CD4-positive, alpha-beta T cell treated with Interleukin-1 beta for 1 hour (primary cell): Measurements from ENCODE around the gene IFT122.
A peak's percentile ranks its signal among the peaks of the same experiment; 100 is the strongest.

ENCODE experiments used
- DNase-seq, 2 donors: peaks; one replicate each; pipeline ENCODE4 v3.0.0-alpha.2; 2020 to 2022

IFT122 gene

DNA sequence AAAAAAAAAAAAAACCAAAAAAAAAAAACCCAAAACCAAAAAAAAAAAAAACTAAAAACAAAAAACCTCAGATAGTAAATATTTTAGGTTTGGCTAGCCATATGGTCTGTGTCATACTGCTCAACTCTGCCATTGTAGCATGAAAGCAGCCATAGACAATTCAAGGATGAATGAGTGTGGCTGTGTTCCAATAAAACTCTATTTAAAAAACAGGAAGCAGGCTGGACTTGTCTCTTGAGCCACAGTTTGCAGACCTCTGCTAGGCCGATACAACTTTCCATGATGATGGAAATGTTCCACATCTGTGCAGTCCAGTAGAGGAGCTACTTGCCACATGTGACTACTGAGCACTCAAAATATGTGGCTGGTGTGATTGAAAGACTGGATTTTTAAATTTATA is 22.7 kb upstream of the IFT122 start:
- no peak for DNase-seq

GRCh38 chr3:129418041-129418973 is 21.7 kb upstream of the IFT122 start:
- DNase-seq = no peak

GRCh38 chr3:129419476-129419875 is 20.5 kb upstream of the IFT122 start:
- no peak for DNase-seq

DNA sequence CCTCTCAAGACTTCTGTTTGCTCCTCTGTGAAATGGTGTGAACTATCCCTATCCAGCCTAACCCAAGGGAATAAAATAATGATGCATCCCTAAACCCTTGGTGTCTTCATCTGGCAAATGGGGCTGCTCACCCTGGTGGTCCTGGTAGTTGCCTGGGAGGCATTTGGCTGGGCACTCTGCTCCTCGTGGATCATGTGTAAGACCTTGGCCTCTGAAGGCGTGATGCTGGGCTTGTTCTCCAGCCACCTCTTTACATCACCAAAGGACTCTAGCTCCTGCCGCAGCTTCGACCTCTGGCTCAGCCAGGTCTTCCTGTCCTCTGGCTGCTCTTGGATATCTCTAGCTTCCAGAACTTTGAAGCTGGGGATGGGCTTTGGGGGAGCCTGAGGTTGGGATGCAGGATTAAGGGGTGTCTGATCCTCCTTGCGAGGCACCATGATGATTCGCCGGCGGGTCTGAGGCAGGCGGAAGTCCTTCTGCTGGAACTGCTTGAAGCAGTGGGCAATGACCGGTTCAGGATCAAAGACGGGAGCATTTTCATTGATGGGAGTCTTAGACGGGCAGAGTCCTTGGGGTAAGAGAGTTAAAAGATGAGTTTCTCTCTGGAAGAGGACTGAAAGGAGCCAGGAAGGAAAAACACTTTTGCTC is 18.7 kb upstream of the IFT122 start:
- no peak for DNase-seq

GRCh38 chr3:129421988-129422745 is 17.9 kb upstream of the IFT122 start:
- DNase-seq = no peak

DNA sequence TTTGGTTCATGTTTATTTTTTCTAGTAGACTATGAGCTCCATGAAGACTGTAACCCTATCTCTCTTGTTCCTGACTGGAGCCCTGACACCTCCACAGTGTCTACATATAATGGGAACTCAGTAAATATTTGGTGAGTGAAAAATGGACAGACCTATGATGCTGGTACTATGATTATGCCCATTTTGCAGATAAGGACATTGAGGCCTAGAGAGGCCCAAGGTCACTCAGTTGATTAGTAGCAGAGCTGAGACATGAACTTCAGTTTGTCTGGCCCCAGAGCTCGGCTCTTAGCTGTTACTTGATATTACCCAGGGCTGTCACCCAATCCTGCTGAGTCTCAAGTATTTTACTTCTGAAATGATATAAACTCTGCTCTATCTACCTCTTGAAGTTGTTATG is 17.1 kb upstream of the IFT122 start:
- DNase-seq = no peak

- DNase-seq = peak in 1 of 2 donors; percentile 42
These were observed 15.7 kb upstream of the IFT122 start for GRCh38 chr3:129424185-129424841.

DNA sequence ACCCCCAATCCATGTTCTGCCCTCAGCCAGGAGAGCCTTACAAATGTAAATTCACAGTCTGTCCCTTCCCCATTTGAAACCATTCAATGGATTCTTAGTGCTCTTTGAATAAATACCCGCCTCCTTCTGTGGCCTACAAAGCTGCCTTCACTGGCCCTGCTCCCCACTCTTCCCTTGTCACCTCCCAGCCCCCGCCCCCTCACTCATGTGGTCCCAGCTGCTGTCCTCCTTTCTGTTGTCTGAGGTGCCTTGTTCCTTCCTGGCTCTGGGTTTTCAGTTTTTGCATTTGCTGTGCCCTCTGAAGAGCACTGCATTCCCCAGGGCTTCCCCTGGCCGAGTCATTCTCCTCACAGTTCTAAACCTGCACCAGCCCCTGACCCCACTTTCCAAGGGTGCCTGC is 14.8 kb upstream of the IFT122 start:
- no peak for DNase-seq

DNA sequence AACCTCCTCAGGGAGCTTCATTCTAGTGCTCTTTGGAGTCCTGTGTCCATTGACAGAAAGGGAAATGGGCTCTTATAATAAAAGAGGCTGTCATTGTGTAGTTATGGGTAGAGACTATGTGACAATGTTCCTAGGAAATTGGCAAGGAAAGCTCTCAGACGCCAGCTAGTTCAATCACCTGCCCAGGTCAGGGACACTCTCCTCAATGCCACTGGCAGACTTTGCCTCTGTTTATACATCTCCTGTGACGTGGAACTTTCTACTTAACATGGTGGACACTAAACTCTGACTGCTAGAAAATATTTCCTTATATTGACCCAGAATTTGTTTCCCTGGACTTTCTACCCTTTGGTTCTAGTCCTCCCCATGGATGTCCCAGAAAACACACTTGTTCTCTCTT is 14.4 kb upstream of the IFT122 start:
- no peak for DNase-seq

DNA sequence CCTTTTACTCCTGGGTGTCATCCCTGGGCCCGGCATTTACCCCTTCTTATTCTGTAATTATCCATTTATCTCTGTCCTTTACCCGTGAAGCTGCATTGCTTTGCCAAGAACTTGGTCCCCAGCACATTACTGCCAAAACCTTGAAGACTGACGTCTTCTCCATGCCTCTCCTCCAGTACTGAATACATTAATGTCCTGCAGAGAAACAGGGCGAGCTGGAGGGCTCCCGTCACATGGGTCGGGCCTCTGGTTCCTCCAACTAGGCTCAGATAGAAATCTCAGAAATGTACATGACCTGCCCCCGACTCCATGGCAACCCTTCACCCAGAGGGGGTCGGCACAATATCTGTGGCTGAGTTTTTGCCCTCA is 12.0 kb upstream of the IFT122 start:
- DNase-seq = no peak

DNA sequence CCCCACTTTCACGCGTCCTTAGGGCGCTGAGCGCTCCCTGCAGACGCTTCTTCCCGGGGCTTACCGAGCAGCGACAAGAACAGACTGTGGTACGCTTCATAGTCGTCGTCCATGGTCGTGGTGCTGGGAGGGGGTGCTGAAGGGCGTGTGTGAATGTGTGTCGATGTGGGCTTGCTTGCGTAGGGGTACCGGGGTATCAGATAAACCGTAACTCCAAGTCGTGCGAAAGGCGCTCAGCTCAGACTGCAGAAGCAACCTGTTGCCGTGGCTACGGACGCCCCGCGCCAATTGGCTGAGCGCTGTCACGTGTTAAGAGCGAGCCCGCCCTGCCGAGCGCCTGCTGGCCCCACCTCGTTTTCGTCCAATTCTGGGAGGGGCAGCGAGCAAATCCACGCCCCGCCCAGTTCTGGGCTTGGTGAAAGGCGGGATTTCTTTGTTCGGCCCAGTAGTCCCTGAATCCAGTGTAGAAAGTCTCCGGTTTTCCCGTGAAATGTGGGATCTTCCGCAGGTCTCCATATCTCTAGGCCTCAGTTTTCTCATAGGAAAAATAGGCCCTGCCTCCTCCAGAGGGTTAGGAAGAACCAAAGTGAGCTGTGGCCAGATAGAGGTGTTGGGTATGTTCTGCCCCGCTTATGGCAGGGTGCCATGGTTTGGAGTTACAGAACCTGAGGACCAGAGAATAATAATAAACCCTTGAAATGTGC is 11.5 kb upstream of the IFT122 start, which contains the start of gene EFCAB12:
EFCAB12 (minus strand) TSS at position 261 of the 704 bp plus-strand sequence; CDS start at position 113, 148 bp downstream.
- peak; percentile 90 to 91 for DNase-seq

DNA sequence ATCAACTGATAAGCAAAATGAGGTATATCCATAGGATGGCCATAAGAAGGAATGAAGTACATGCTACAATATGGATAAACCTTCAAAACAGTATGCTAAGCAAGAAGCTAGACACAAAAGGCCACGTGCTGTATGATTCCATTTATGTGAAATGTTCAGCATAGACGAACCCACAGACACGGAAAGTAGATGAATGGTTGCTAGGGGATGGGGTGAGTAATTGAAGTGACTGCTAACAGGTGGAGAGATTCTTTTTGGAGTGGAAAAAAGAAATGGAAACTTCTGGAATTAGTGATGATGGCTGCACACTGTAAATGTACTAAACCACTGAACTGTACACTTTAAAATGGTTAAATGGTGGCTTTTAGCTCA is 11.0 kb upstream of the IFT122 start:
- DNase-seq = no peak

GRCh38 chr3:129429602-129430001 is 10.4 kb upstream of the IFT122 start:
- no peak for DNase-seq

GRCh38 chr3:129432036-129432435 is 8.0 kb upstream of the IFT122 start:
- no peak for DNase-seq

GRCh38 chr3:129432671-129433070 is 7.4 kb upstream of the IFT122 start:
- no peak for DNase-seq

DNA sequence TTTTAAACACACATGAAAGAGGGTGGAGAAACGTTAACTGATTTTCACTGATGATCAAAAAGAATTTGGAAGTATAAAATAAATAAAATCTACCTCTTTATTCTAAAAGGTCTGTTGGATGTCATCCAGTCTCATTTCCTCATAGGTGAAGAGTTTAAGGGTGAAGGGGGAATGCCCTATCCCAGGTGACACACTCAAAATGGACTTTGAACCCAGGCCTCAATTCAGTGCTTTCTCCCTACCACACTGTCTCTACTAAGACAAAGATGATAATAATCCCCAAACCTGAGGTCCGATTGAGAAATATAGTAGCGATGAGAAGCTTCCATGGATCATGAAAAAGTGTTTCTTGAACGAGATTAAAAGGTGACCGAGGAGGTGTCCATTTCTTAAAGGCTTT is 6.5 kb upstream of the IFT122 start:
- DNase-seq = no peak

DNA sequence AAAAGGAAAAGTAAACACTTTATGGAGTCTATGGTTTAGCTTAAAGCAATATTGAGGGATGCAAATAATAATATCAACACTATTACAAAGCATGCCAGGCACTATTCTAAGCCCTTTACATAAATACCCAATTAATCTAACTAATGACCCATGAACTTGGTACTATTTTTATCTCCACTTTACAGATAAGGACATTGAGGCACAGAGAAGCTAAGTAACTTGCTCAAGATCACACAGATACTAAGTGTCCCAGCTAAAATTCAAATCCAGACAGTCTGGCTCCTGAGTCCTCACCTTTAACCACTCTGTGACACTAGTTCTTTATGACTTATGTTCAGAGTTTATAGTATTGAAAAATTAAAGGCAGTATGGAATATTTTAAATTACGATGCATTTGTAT is 5.9 kb upstream of the IFT122 start:
- DNase-seq = no peak

DNA sequence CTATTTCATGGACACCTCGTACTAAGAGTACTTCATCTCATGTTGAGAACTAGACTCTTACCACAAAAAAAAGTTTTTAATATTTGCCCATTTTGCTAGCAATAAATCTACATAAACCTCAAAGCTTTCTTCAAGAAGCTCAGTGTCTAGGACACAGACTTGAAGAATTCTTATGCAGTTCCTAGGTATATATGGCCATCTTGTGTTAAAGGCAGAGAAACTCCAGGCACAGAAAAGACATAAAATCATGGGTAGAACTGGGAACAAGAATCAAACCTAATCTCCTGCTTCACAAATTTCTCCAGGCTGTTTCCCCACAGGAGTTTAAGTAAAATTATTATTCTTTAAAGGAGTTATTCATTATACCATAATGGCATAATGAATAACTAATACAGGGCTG is 4.7 kb upstream of the IFT122 start:
- no peak for DNase-seq

GRCh38 chr3:129439226-129439816 is 703 bp upstream of the IFT122 start:
- peak; percentile 36 to 46 for DNase-seq

DNA sequence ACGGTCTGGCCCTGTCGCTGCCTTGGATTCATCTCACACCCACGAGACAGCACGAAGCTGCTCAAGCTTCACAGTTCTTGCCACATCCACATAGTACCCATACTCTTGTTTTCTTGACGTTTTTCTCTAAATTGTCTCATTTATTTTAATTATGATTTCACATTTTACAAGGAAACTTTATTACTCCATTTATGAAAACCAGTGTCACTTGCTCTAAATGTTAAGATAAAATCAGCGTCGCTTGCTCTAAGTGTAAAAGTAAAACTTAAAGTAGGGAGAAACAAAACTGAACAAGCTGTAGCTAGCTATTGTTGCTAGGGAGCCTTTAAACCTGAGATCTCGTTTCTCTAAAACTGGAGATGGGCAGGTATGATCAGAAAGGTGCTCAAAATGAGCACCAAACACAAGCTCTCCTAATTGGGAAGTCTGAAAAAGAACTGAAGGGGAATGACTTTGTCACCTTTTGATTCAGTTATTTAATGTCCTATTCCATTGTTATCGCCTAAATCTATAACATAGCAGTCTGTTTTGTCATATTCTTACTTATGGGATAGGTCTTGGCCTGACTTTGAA is 680 bp downstream of the IFT122 start:
- no peak for DNase-seq

DNA sequence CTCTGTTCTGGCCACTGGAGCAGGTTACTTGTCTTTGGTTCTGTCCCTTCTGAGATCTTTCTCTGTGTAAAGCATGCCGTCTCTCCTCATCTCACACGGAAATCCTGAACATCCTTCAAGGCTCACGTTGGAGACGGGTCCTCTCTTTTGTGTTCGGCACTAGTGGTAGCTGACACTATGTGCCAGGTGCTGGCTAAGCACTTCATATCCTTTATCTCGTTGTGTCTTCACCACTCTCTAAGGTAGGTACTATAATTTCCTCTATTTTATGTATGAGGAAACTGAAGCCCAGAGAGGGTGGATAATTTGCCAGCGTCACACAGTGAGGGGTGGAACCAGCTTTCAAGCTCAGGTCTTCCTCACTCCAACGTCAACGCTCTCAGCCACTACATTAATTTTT is 1.2 kb downstream of the IFT122 start:
- peak in 1 of 2 donors; percentile 39 for DNase-seq

DNA sequence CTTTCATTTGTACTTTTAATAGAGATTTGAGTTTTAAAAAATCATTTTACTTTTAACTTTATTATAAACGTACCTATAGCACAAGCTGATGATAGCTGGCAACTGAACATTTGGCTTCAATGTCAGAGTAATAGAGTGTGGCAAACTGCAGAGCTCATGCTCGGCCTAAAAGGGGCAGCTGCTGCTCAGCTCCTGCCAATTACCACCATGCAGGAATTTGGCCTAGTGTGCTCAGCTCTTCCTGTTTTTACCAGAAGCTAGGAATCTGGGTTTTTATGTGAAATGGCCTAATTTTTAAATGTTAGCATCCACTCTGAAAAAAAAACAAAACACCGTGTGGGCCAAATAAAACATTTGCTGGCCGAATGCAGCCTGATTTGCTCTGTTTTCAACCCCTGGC is 1.8 kb downstream of the IFT122 start:
- DNase-seq = no peak
